Peyer's patch (tissue), 4 donors: ENCODE results near the gene APOA5.

ENCODE experiments used
- CTCF ChIP-seq, 6 experiments: fragments of 450-650 bp in 4 of 6; fragments of 200-600 bp in 2 of 6; sonication (generic) in 1 of 6; IDR thresholded peaks; one replicate each; pipeline ENCODE4 v1.5.1; 2017 to 2019; ENCODE audit warnings: antibody characterized with exemption in 6 of 6, mild to moderate bottlenecking in 3 of 6, moderate library complexity in 1 of 6
- POLR2A ChIP-seq, 2 donors: fragments of 450-650 bp; IDR thresholded peaks; one replicate each; pipeline ENCODE4 v1.5.1; 2017; ENCODE audit warnings: antibody characterized with exemption in 2 of 2, mild to moderate bottlenecking in 2 of 2, moderate library complexity in 2 of 2

GRCh38 chr11:116740741-116741140, 50.9 kb downstream of the APOA5 start:
- TF ChIP-seq CTCF (IDR thresholded peaks at IDR 0.05) (no peak), POLR2A (IDR thresholded peaks at IDR 0.05) (no peak)
